CD14-positive monocyte (primary cell): Measurements from ENCODE around the gene PANK4. TPM values are rescaled to one million over a fixed set of nuclear protein-coding genes. Genes with fewer than 3 reads are reported as not detected.

ENCODE experiments used
- DNase-seq, 3 donors: peaks; one replicate each; pipeline ENCODE4 v3.0.0-alpha.2; 2011 to 2022
- H2AFZ ChIP-seq: 2 replicates; pipeline ENCODE4 v1.6.0; 2012; ENCODE audit warnings: mild to moderate bottlenecking, low read depth, low read length, inconsistent platforms; ENCODE audit not compliant: insufficient read depth, poor library complexity, severe bottlenecking
- H3K27ac ChIP-seq, 2 donors: 1 replicate in 1 of 2; 2 replicates in 1 of 2; pipeline ENCODE4 v1.5.1; 2012 to 2013; ENCODE audit warnings: low read length in 2 of 2, control low read depth in 1 of 2, inconsistent platforms in 1 of 2, low read depth in 1 of 2, mild to moderate bottlenecking in 1 of 2
- H3K27me3 ChIP-seq, 2 donors: one replicate each; pipeline versions ENCODE4 v1.6.0 to v1.6.1; 2011 to 2013; ENCODE audit warnings: low read length in 2 of 2; ENCODE audit not compliant: control insufficient read depth in 2 of 2, insufficient read depth in 2 of 2
- H3K36me3 ChIP-seq, 2 donors: replicated peaks in 1 of 2; 1 replicate in 1 of 2; 2 replicates in 1 of 2; pipeline versions ENCODE4 v1.5.1 to v1.6.1; 2012 to 2013; ENCODE audit warnings: low read length in 2 of 2, control low read depth in 1 of 2, inconsistent platforms in 1 of 2, mild to moderate bottlenecking in 1 of 2; ENCODE audit not compliant: insufficient read depth in 2 of 2, control insufficient read depth in 1 of 2
- H3K4me1 ChIP-seq, 2 donors: 1 replicate in 1 of 2; 2 replicates in 1 of 2; pipeline versions ENCODE4 v1.5.1 to v1.6.1; 2012 to 2013; ENCODE audit warnings: low read length in 2 of 2, control low read depth in 1 of 2, inconsistent platforms in 1 of 2, mild to moderate bottlenecking in 1 of 2, moderate library complexity in 1 of 2; ENCODE audit not compliant: insufficient read depth in 2 of 2, control insufficient read depth in 1 of 2
- H3K4me2 ChIP-seq: replicated peaks from 2 replicates; pipeline ENCODE3; 2012; ENCODE audit warnings: low read length, moderate library complexity, mild to moderate bottlenecking; ENCODE audit not compliant: poor library complexity, severe bottlenecking; ENCODE audit errors: extremely low read depth
- H3K4me3 ChIP-seq, 3 experiments: fragments of 200-600 bp in 1 of 3; sonication (generic) in 1 of 3; replicated peaks in 1 of 3; 1 replicate in 2 of 3; 2 replicates in 1 of 3; pipeline ENCODE4 v1.5.1; 2011 to 2013; ENCODE audit warnings: low read length in 3 of 3, mild to moderate bottlenecking in 3 of 3, control low read depth in 2 of 3, low read depth in 2 of 3, inconsistent platforms in 1 of 3, moderate library complexity in 1 of 3
- H3K79me2 ChIP-seq: 2 replicates; pipeline ENCODE4 v1.6.0; 2012; ENCODE audit warnings: mild to moderate bottlenecking, control low read depth, inconsistent platforms, low read length, moderate library complexity; ENCODE audit not compliant: insufficient read depth
- H3K9ac ChIP-seq: 2 replicates; pipeline ENCODE4 v1.6.0; 2017; ENCODE audit warnings: low read length, mild to moderate bottlenecking; ENCODE audit not compliant: insufficient read depth, poor library complexity, severe bottlenecking
- H3K9me3 ChIP-seq, 2 donors: replicated peaks in 1 of 2; 1 replicate in 1 of 2; 2 replicates in 1 of 2; pipeline versions ENCODE4 v1.5.1 to v1.6.1; 2012 to 2013; ENCODE audit warnings: low read length in 2 of 2, control low read depth in 1 of 2; ENCODE audit not compliant: control insufficient read depth in 1 of 2, insufficient read depth in 1 of 2
- H4K20me1 ChIP-seq: 2 replicates; pipeline ENCODE4 v1.6.0; 2012; ENCODE audit warnings: mild to moderate bottlenecking, low read length, control low read depth, moderate library complexity; ENCODE audit not compliant: insufficient read depth
- H3K27ac Mint-ChIP-seq, 7 donors: one replicate each; pipeline ENCODE4 v1.8.0; 2020; ENCODE audit warnings: mild to moderate bottlenecking in 7 of 7, mixed read lengths in 7 of 7, moderate library complexity in 6 of 7, inconsistent platforms in 2 of 7
- H3K27me3 Mint-ChIP-seq, 3 donors: one replicate each; pipeline ENCODE4 v1.8.0; 2021 to 2022; ENCODE audit warnings: low read depth in 3 of 3, mild to moderate bottlenecking in 3 of 3, mixed read lengths in 3 of 3, moderate library complexity in 3 of 3, inconsistent platforms in 1 of 3
- H3K36me3 Mint-ChIP-seq, 2 donors: one replicate each; pipeline ENCODE4 v1.8.0; 2020; ENCODE audit warnings: mixed read lengths in 2 of 2, inconsistent platforms in 1 of 2, mild to moderate bottlenecking in 1 of 2
- H3K4me1 Mint-ChIP-seq: one replicate; pipeline ENCODE4 v1.8.0; 2020; ENCODE audit warnings: mild to moderate bottlenecking, mixed read lengths
- H3K4me3 Mint-ChIP-seq, 2 donors: one replicate each; pipeline ENCODE4 v1.8.0; 2020; ENCODE audit warnings: mild to moderate bottlenecking in 2 of 2, mixed read lengths in 2 of 2, moderate library complexity in 1 of 2
- H3K9me3 Mint-ChIP-seq, 7 donors: one replicate each; pipeline ENCODE4 v1.8.0; 2020 to 2022; ENCODE audit warnings: mixed read lengths in 7 of 7, mild to moderate bottlenecking in 6 of 7, moderate library complexity in 6 of 7, inconsistent platforms in 2 of 7
- WGBS: methylation state at CpG from one replicate; pipeline ENCODE4 v1.1.5; 2013; ENCODE audit warnings: missing lambda C conversion rate; ENCODE audit not compliant: insufficient coverage; 5-methylcytosine and 5-hydroxymethylcytosine counted together
- intact Hi-C, 2 donors: fragments of 100-400 bp; cut with micrococcal nuclease; formaldehyde crosslinking; loops; one replicate each; pipeline versions ENCODE4 v1.15.0 to v1.15.1; 2023
- polyA plus RNA-seq, 3 donors: library from polyadenylated mRNA; depleted of rRNA in 1 of 3; unstranded in 2 of 3; stranded (reverse) in 1 of 3; fragments of 300-500 nt in 2 of 3; fragments of >200 nt in 1 of 3; fragmentation: Illumina TruSeq in 2 of 3; gene quantifications; 1 replicate in 2 of 3; 2 replicates in 1 of 3; pipeline ENCODE4 v1.2.3, GENCODE V29; 2012 to 2021
- TF ChIP-seq, protein P1 (sequence below): fragments of 200-600 bp; IDR thresholded peaks from one replicate; pipeline ENCODE4 v1.8.0; 2022; ENCODE audit warnings: antibody characterized with exemption, mild to moderate bottlenecking

Gene PANK4
- polyA plus RNA-seq, 3 donors: 11.9 to 30.2 (median 13.7) TPM

DNA sequence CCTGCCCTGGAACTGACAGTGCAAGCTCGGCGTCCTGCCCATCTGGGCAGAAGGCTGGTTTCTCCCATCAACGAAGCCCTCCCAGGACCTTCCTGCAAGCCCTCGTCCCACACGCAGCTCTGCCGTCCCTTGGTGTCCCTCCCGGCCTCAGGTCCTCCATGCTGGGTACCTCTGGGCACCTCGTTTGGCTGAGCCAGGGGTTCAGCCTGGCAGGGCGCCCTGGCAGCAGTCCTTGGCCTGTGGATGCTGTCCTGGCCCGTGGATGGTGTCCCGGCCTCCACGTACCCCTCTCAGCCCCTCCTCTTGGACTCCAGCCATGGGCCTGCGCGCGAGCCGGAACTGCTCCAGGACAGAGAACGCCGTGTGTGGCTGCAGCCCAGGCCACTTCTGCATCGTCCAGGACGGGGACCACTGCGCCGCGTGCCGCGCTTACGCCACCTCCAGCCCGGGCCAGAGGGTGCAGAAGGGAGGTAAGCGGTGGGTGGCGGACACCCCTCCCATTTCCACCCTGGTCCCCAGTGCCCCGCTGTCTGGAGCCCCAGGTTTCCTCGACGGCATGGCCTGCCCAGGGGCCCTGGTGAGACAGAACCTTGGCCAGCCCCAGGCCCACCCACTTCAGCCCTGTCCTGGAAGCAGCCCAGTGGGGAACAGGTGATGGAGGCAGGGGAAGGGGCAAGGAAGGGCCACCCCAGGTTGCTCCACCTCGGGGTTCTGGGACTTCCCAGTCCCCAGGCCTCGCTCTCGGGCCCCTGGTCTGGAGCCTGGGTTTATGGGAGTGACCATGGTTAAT lies 33.3 kb upstream of the PANK4 start:
- peaks cover 44 to 59% of the 10 kb centered on the region in 2 donors for H3K36me3 Mint-ChIP-seq
- no peak overlapping the region for H3K4me2 ChIP-seq
- H3K27me3 ChIP-seq: no peaks in the 10 kb centered on the region
- WGBS: 83% methylated on average over 33 of the region's 35 CpGs
- no peak overlapping the region for H3K4me3 ChIP-seq
- H3K9ac ChIP-seq: no peak overlapping the region
- H3K27ac Mint-ChIP-seq: no peak overlapping the region
- no peak overlapping the region for H3K27ac ChIP-seq
- H3K9me3 Mint-ChIP-seq: peaks cover 0 to 3% (median 0%) of the 10 kb centered on the region in 7 donors
- peak overlapping the region in 1 of 2 donors; percentile 6 for H3K4me3 Mint-ChIP-seq
- peaks cover 61 to 65% of the 10 kb centered on the region in 2 donors for H3K36me3 ChIP-seq
- peaks cover 22% of the 10 kb centered on the region for H3K4me1 Mint-ChIP-seq
- peaks cover 5 to 8% (median 6%) of the 10 kb centered on the region in 3 donors for H3K27me3 Mint-ChIP-seq
- H2AFZ ChIP-seq: no peak overlapping the region
- TF ChIP-seq, protein P1, sequence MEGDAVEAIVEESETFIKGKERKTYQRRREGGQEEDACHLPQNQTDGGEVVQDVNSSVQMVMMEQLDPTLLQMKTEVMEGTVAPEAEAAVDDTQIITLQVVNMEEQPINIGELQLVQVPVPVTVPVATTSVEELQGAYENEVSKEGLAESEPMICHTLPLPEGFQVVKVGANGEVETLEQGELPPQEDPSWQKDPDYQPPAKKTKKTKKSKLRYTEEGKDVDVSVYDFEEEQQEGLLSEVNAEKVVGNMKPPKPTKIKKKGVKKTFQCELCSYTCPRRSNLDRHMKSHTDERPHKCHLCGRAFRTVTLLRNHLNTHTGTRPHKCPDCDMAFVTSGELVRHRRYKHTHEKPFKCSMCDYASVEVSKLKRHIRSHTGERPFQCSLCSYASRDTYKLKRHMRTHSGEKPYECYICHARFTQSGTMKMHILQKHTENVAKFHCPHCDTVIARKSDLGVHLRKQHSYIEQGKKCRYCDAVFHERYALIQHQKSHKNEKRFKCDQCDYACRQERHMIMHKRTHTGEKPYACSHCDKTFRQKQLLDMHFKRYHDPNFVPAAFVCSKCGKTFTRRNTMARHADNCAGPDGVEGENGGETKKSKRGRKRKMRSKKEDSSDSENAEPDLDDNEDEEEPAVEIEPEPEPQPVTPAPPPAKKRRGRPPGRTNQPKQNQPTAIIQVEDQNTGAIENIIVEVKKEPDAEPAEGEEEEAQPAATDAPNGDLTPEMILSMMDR: no peak
- DNase-seq: no peak
- H4K20me1 ChIP-seq: peaks cover 64% of the 10 kb centered on the region
- intact Hi-C loops: no loop called here
- H3K9me3 ChIP-seq: no peaks in the 10 kb centered on the region
- H3K4me1 ChIP-seq: peaks cover 30 to 34% of the 10 kb centered on the region in 2 donors
- H3K79me2 ChIP-seq: peaks cover 27% of the 10 kb centered on the region

DNA sequence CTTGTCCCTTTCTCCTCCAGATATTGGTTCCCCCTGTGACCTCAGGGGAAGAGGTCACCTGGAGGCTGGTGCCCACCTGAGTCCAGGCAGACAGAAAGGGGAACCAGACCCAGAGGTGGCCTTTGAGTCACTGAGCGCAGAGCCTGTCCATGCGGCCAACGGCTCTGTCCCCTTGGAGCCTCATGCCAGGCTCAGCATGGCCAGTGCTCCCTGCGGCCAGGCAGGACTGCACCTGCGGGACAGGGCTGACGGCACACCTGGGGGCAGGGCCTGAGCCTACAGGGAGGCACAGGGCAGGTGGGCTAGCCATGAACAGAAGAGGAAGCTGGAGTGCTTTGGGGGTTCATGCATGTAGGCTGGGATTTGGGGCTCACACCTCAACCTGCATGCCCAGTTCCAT lies 32.5 kb upstream of the PANK4 start:
- WGBS: 98% methylated on average over 6 of the region's 6 CpGs
- H3K27me3 Mint-ChIP-seq: peaks cover 8 to 15% (median 13%) of the 10 kb centered on the region in 3 donors
- peaks cover 43 to 58% of the 10 kb centered on the region in 2 donors for H3K36me3 Mint-ChIP-seq
- H3K4me1 ChIP-seq: peaks cover 35 to 39% of the 10 kb centered on the region in 2 donors
- H3K9me3 Mint-ChIP-seq: peaks cover 0 to 3% (median 0%) of the 10 kb centered on the region in 7 donors
- peaks cover 26% of the 10 kb centered on the region for H3K4me1 Mint-ChIP-seq
- H3K27ac ChIP-seq: no peak overlapping the region
- H4K20me1 ChIP-seq: peaks cover 62% of the 10 kb centered on the region
- H2AFZ ChIP-seq: no peak overlapping the region
- TF ChIP-seq, protein P1: no peak
- H3K79me2 ChIP-seq: peaks cover 27% of the 10 kb centered on the region
- intact Hi-C loops: no loop called here
- H3K9ac ChIP-seq: no peak overlapping the region
- H3K36me3 ChIP-seq: peaks cover 61 to 64% of the 10 kb centered on the region in 2 donors
- no peak for DNase-seq
- no peak overlapping the region for H3K4me3 ChIP-seq
- H3K27me3 ChIP-seq: no peaks in the 10 kb centered on the region
- peak overlapping the region in 1 of 7 donors; percentile 25 for H3K27ac Mint-ChIP-seq
- H3K4me2 ChIP-seq: no peak overlapping the region
- no peak overlapping the region for H3K4me3 Mint-ChIP-seq
- H3K9me3 ChIP-seq: no peaks in the 10 kb centered on the region
